Liver (tissue), 9 donors: ENCODE data around the gene ATG2B. TPM values are rescaled to one million over a fixed set of nuclear protein-coding genes. Genes with fewer than 3 reads are reported as not detected.

Experiments used
- DNase-seq: peaks from one replicate; pipeline ENCODE4 v3.0.0-alpha.2; 2017; ENCODE audit warnings: low spot score
- H3K27ac ChIP-seq, 2 donors: one replicate each; pipeline ENCODE4 v1.7.0; 2013; ENCODE audit warnings: inconsistent platforms in 2 of 2, low read length in 2 of 2, control low read depth in 1 of 2, low read depth in 1 of 2, mild to moderate bottlenecking in 1 of 2
- H3K27me3 ChIP-seq, 4 donors: one replicate each; pipeline versions ENCODE4 v1.6.1 to v1.7.0; 2013; ENCODE audit warnings: low read length in 3 of 4, inconsistent platforms in 1 of 4, mild to moderate bottlenecking in 1 of 4, moderate library complexity in 1 of 4; ENCODE audit not compliant: control insufficient read depth in 4 of 4, insufficient read depth in 4 of 4
- H3K36me3 ChIP-seq, 4 donors: one replicate each; pipeline versions ENCODE4 v1.6.1 to v1.7.0; 2013; ENCODE audit warnings: low read length in 3 of 4, mild to moderate bottlenecking in 3 of 4, low read depth in 1 of 4, moderate library complexity in 1 of 4; ENCODE audit not compliant: control insufficient read depth in 4 of 4, insufficient read depth in 3 of 4
- H3K4me1 ChIP-seq, 4 donors: one replicate each; pipeline versions ENCODE4 v1.6.1 to v1.7.0; 2013; ENCODE audit warnings: low read length in 3 of 4, mild to moderate bottlenecking in 3 of 4, moderate library complexity in 1 of 4; ENCODE audit not compliant: control insufficient read depth in 4 of 4, insufficient read depth in 4 of 4
- H3K4me3 ChIP-seq, 3 donors: one replicate each; pipeline versions ENCODE4 v1.6.1 to v1.7.0; 2013; ENCODE audit warnings: low read length in 3 of 3, control low read depth in 1 of 3, low read depth in 1 of 3, mild to moderate bottlenecking in 1 of 3
- H3K9ac ChIP-seq, 2 donors: one replicate each; pipeline ENCODE4 v1.7.0; 2013; ENCODE audit warnings: low read length in 2 of 2, mild to moderate bottlenecking in 2 of 2, moderate library complexity in 2 of 2, control low read depth in 1 of 2, low read depth in 1 of 2
- H3K9me3 ChIP-seq, 4 donors: one replicate each; pipeline versions ENCODE4 v1.6.1 to v1.7.0; 2013; ENCODE audit warnings: low read length in 3 of 4; ENCODE audit not compliant: control insufficient read depth in 4 of 4
- ATF3 ChIP-seq: IDR thresholded peaks from 2 replicates; pipeline ENCODE4 v1.6.1; 2016; ENCODE audit warnings: antibody characterized with exemption
- CTCF ChIP-seq: fragments of 150-350 bp; IDR thresholded peaks from 2 replicates; pipeline ENCODE4 v1.5.1; 2017; ENCODE audit warnings: improper control_type of control experiment, low read depth, low read length; ENCODE audit not compliant: missing input control
- EGR1 ChIP-seq, 2 donors: IDR thresholded peaks; 2 replicates each; pipeline ENCODE4 v1.6.1; 2016 to 2018; ENCODE audit warnings: antibody characterized with exemption in 2 of 2, low read depth in 2 of 2
- FOXA1 ChIP-seq: IDR thresholded peaks from 2 replicates; pipeline ENCODE4 v1.6.1; 2016; ENCODE audit warnings: antibody characterized with exemption
- FOXA2 ChIP-seq: IDR thresholded peaks from 2 replicates; pipeline ENCODE4 v1.6.1; 2016; ENCODE audit warnings: antibody characterized with exemption
- GABPA ChIP-seq, 2 donors: IDR thresholded peaks in 1 of 2; conservative IDR thresholded peaks in 1 of 2; 2 replicates each; pipeline ENCODE4 v1.6.1; 2016; ENCODE audit warnings: antibody characterized with exemption in 2 of 2, mild to moderate bottlenecking in 1 of 2, moderate library complexity in 1 of 2
- HNF4A ChIP-seq, 2 donors: conservative IDR thresholded peaks; 2 replicates each; pipeline ENCODE4 v1.6.1; 2016; ENCODE audit warnings: antibody characterized with exemption in 2 of 2, mild to moderate bottlenecking in 2 of 2
- HNF4G ChIP-seq: IDR thresholded peaks from 2 replicates; pipeline ENCODE4 v1.6.1; 2016; ENCODE audit warnings: antibody characterized with exemption
- JUND ChIP-seq, 2 donors: IDR thresholded peaks; 2 replicates each; pipeline ENCODE4 v1.6.1; 2016; ENCODE audit warnings: antibody characterized with exemption in 2 of 2
- MAX ChIP-seq: IDR thresholded peaks from 2 replicates; pipeline ENCODE4 v1.6.1; 2016; ENCODE audit warnings: antibody characterized with exemption
- NR2F2 ChIP-seq: IDR thresholded peaks from 2 replicates; pipeline ENCODE4 v1.6.1; 2016; ENCODE audit warnings: antibody characterized with exemption
- RAD21 ChIP-seq, 2 donors: IDR thresholded peaks; 2 replicates each; pipeline ENCODE4 v1.6.1; 2016; ENCODE audit warnings: antibody characterized with exemption in 2 of 2, mild to moderate bottlenecking in 2 of 2
- RXRA ChIP-seq, 2 donors: IDR thresholded peaks; 2 replicates each; pipeline ENCODE4 v1.6.1; 2017 to 2018; ENCODE audit warnings: antibody characterized with exemption in 2 of 2, mild to moderate bottlenecking in 1 of 2
- SP1 ChIP-seq: IDR thresholded peaks from 2 replicates; pipeline ENCODE4 v1.6.1; 2018; ENCODE audit warnings: antibody characterized with exemption, mild to moderate bottlenecking
- TAF1 ChIP-seq: conservative IDR thresholded peaks from 2 replicates; pipeline ENCODE4 v1.6.1; 2016; ENCODE audit warnings: antibody characterized with exemption, mild to moderate bottlenecking
- YY1 ChIP-seq: IDR thresholded peaks from 2 replicates; pipeline ENCODE4 v1.6.1; 2016; ENCODE audit warnings: antibody characterized with exemption, mild to moderate bottlenecking
- WGBS: extraction: QIAGEN DNeasy Blood & Tissue Kit; methylation state at CpG from one replicate; pipeline ENCODE4 v1.1.7; 2013; 5-methylcytosine and 5-hydroxymethylcytosine counted together
- polyA plus RNA-seq, 2 donors: library from polyadenylated mRNA; stranded (reverse) in 1 of 2; unstranded in 1 of 2; fragments of 200-250 nt in 1 of 2; fragments of >200 nt in 1 of 2; fragmentation: Nextera tagmentation in 1 of 2; extraction: Ambion mirVana in 1 of 2; gene quantifications; one replicate each; pipeline versions ENCODE4 v1.2.1 to v1.2.3, GENCODE V29; 2013 to 2015
- total RNA-seq, 2 donors: library from RNA; depleted of rRNA; stranded (reverse); fragments of >200 nt; gene quantifications; one replicate each; pipeline ENCODE4 v1.2.3, GENCODE V29; 2014
- TF ChIP-seq, protein P1 (sequence below): IDR thresholded peaks from 2 replicates; pipeline ENCODE4 v1.6.1; 2016; ENCODE audit warnings: antibody characterized with exemption
- TF ChIP-seq, protein P2 (sequence below): IDR thresholded peaks from 2 replicates; pipeline ENCODE4 v1.6.1; 2016; ENCODE audit warnings: antibody characterized with exemption, mild to moderate bottlenecking
- donor health status: healthy.
- donor health status: healthy.
- donor health status: healthy.
- donor health status: healthy.
- donor health status: healthy.

ATG2B gene
- total and polyA plus RNA-seq, 4 donors: 4.7 to 36.0 (median 20.5) TPM

DNA sequence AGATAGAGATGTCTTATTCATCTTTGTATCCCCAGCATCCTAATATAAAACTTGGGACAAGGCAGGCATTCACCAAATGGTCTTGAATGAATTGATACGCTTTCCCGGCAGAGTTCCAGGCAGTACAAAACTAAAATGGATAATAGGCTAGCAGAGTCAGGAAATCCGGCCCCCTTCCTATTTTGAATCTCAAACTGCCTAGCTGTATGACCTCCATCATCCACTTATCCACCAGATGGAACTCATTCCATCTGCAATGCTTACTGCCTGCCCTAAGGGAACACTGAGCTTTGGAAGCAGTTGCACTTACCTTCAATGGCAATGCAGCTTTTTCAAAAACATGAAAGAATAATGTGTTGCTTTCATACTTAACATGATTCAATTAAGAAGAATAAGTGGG, 63.7 kb downstream of the ATG2B start:
- no peak for DNase-seq
- TF ChIP-seq MAX (no peak), FOXA1 (no peak), NR2F2 (no peak), TAF1 (no peak), YY1 (no peak), JUND (IDR thresholded peaks at IDR 0.05) (no peak)
- TF ChIP-seq, protein P1, sequence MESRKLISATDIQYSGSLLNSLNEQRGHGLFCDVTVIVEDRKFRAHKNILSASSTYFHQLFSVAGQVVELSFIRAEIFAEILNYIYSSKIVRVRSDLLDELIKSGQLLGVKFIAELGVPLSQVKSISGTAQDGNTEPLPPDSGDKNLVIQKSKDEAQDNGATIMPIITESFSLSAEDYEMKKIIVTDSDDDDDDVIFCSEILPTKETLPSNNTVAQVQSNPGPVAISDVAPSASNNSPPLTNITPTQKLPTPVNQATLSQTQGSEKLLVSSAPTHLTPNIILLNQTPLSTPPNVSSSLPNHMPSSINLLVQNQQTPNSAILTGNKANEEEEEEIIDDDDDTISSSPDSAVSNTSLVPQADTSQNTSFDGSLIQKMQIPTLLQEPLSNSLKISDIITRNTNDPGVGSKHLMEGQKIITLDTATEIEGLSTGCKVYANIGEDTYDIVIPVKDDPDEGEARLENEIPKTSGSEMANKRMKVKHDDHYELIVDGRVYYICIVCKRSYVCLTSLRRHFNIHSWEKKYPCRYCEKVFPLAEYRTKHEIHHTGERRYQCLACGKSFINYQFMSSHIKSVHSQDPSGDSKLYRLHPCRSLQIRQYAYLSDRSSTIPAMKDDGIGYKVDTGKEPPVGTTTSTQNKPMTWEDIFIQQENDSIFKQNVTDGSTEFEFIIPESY: no peak
- TF ChIP-seq, protein P2, sequence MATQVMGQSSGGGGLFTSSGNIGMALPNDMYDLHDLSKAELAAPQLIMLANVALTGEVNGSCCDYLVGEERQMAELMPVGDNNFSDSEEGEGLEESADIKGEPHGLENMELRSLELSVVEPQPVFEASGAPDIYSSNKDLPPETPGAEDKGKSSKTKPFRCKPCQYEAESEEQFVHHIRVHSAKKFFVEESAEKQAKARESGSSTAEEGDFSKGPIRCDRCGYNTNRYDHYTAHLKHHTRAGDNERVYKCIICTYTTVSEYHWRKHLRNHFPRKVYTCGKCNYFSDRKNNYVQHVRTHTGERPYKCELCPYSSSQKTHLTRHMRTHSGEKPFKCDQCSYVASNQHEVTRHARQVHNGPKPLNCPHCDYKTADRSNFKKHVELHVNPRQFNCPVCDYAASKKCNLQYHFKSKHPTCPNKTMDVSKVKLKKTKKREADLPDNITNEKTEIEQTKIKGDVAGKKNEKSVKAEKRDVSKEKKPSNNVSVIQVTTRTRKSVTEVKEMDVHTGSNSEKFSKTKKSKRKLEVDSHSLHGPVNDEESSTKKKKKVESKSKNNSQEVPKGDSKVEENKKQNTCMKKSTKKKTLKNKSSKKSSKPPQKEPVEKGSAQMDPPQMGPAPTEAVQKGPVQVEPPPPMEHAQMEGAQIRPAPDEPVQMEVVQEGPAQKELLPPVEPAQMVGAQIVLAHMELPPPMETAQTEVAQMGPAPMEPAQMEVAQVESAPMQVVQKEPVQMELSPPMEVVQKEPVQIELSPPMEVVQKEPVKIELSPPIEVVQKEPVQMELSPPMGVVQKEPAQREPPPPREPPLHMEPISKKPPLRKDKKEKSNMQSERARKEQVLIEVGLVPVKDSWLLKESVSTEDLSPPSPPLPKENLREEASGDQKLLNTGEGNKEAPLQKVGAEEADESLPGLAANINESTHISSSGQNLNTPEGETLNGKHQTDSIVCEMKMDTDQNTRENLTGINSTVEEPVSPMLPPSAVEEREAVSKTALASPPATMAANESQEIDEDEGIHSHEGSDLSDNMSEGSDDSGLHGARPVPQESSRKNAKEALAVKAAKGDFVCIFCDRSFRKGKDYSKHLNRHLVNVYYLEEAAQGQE: no peak
- Histone ChIP-seq H3K4me1 (peaks cover 0 to 4% (median 1%) of the 10 kb centered on the region in 4 donors), H3K27ac (no peak overlapping the region), H3K9ac (no peak overlapping the region), H3K27me3 (no peaks in the 10 kb centered on the region), H3K4me3 (no peak overlapping the region), H3K36me3 (peaks cover 6 to 38% (median 30%) of the 10 kb centered on the region in 4 donors), H3K9me3 (no peaks in the 10 kb centered on the region)
- 86% methylated on average over 3 of the region's 3 CpGs for WGBS

DNA sequence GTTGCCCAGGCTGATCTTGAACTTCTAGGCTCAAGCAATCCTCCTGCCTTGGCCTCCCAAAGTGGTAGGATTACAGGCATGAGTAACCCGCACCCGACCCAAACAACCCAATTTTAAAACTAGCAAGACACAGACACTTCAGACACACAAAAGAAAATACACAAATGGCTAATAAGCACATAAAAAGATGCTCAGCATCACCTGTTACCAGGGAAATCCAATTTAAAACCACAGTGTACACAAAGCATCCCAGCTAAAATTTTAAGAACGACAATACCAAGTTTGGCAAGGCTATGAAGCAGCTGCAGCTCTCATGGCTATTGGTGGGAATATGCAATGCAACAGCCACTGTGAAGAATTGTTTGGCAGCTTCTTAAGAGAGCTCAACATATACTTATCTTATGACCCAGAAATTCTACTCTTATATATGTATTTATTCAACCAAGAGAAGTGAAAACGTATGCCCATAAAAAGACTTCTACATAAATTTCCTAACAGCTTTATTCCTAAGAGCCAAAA, 65.1 kb downstream of the ATG2B start:
- Histone ChIP-seq H3K36me3 (peaks cover 3 to 36% (median 24%) of the 10 kb centered on the region in 4 donors), H3K9ac (no peak overlapping the region), H3K4me3 (no peak overlapping the region), H3K9me3 (no peaks in the 10 kb centered on the region), H3K4me1 (peaks cover 0 to 4% (median 1%) of the 10 kb centered on the region in 4 donors), H3K27me3 (no peaks in the 10 kb centered on the region), H3K27ac (no peak overlapping the region)
- 92% methylated on average over 4 of the region's 4 CpGs for WGBS
- no peak for DNase-seq
- TF ChIP-seq, protein P1: no peak
- TF ChIP-seq HNF4A (conservative IDR thresholded peaks at IDR 0.05) (no peak), TAF1 (no peak), YY1 (no peak), GABPA (IDR thresholded peaks at IDR 0.05 in 1 of 2, conservative IDR thresholded peaks at IDR 0.05 in 1 of 2) (no peak), RXRA (IDR thresholded peaks at IDR 0.05) (no peak), NR2F2 (no peak), RAD21 (IDR thresholded peaks at IDR 0.05) (no peak), EGR1 (IDR thresholded peaks at IDR 0.05; ENCODE audit: low read depth in 2 of 2) (no peak), HNF4G (no peak), SP1 (no peak), JUND (IDR thresholded peaks at IDR 0.05) (no peak), FOXA2 (no peak), MAX (no peak), CTCF (no peak), ATF3 (no peak)
- TF ChIP-seq, protein P2: no peak
